Stimulated activated CD4-positive, alpha-beta T cell treated with anti-CD3 and anti-CD28 coated beads, TNF-alpha, amount 100 ng/mL, for 24 hours (primary cell): Measurements from ENCODE around the gene IL21R.
"Not testable (repeated sequence)": the region's sequence is repeated elsewhere in the genome, so short reads cannot be mapped to it uniquely, and the experiment has no call there.

Experiments
- DNase-seq, 3 experiments: peaks; one replicate each; pipeline ENCODE4 v3.0.0-alpha.2; 2020; ENCODE audit warnings: low read depth in 3 of 3

Gene IL21R

GRCh38 chr16:27444015-27444414 is 42.0 kb downstream of the IL21R start:
- no peak for DNase-seq

GRCh38 chr16:27444470-27444869 is 42.5 kb downstream of the IL21R start:
- no peak for DNase-seq

DNA sequence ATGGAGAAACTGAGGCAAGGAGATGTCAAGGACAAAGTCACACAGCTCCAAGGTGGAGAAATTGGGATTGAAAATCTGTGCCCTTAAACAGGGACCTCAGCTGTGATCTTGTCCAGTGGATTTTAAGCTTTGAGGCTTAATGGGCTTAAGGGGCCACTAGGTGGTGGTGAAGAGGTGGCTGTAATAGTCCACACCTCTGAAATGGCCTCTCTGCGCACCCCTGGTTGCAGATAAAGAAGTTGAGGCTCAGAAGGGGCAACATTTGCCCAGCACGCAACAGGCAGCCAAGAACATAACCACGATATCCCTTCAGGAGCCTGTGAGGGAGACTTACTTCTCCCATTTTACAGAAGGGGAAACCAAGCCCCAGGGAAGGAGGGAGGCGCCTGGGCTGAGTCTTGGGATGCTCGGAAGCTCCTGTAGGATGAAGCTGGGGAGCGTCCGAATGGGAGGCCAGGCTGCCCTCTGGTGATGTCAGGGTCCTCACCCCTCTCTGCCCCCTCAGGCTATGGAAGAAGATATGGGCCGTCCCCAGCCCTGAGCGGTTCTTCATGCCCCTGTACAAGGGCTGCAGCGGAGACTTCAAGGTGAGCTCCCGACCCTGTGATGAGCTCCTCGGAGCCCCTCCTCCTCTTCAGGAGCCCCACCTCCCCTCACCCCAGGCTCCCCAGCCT is 43.7 kb downstream of the IL21R start:
- no peak for DNase-seq

GRCh38 chr16:27446721-27447120 is 44.7 kb downstream of the IL21R start:
- peak in 2 of 3 experiments; percentile 30 to 53 for DNase-seq

- no peak for DNase-seq
These were observed 45.3 kb downstream of the IL21R start for GRCh38 chr16:27447301-27447700.

DNA sequence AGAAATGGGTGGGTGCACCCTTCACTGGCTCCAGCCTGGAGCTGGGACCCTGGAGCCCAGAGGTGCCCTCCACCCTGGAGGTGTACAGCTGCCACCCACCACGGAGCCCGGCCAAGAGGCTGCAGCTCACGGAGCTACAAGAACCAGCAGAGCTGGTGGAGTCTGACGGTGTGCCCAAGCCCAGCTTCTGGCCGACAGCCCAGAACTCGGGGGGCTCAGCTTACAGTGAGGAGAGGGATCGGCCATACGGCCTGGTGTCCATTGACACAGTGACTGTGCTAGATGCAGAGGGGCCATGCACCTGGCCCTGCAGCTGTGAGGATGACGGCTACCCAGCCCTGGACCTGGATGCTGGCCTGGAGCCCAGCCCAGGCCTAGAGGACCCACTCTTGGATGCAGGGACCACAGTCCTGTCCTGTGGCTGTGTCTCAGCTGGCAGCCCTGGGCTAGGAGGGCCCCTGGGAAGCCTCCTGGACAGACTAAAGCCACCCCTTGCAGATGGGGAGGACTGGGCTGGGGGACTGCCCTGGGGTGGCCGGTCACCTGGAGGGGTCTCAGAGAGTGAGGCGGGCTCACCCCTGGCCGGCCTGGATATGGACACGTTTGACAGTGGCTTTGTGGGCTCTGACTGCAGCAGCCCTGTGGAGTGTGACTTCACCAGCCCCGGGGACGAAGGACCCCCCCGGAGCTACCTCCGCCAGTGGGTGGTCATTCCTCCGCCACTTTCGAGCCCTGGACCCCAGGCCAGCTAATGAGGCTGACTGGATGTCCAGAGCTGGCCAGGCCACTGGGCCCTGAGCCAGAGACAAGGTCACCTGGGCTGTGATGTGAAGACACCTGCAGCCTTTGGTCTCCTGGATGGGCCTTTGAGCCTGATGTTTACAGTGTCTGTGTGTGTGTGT is 46.8 kb downstream of the IL21R start:
- no peak for DNase-seq

- DNase-seq: peak; percentile 40 to 76 (median 41)
These were observed 47.6 kb downstream of the IL21R start for GRCh38 chr16:27449434-27450195.

- no peak for DNase-seq
These were observed 48.2 kb downstream of the IL21R start for GRCh38 chr16:27450196-27450549.

DNA sequence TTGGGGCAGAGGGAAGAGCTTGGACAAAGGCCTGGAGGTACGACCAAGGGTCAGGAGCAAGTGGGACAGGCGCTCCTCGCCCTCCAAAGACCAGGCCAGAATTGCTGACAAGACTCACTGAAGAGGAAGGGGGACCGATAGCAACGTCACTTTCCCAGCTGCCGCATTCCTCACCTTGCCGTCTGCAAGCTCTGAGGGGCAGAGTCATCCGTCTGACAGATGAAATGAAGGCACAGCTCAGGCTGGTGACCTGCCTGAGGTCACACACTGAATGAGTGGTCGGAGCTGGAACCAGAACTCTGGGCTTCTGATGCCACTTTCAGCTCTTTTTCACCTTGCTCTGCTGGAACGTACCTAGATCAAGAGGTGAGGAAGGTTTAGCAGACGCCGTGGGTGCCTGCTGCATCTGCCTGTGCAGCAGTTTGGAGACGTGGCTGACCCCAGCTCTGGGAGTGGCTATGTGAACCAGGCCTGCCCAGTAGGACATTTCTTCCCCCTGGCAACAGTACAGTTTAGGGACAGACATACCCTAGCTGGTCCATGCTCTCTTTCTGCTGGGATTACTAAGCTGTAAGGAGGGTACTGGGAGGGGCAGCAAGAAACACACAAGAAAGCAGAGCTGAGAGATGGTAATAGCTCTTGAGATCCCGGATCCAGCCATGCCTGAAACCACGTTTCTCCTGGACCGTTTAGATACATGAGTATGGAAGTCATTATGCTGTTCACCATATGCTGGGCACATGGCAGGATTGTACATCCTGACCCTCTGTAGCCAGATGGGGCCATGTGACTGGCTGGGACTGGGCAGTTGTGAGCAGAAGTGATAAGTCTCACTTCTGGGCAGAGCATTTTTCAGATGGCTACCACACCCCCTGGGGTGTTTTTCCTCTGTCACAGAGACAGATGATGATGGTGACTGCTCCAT is 50.9 kb downstream of the IL21R start:
- no peak for DNase-seq

GRCh38 chr16:27453494-27453825 is 51.5 kb downstream of the IL21R start:
- DNase-seq: no peak

DNA sequence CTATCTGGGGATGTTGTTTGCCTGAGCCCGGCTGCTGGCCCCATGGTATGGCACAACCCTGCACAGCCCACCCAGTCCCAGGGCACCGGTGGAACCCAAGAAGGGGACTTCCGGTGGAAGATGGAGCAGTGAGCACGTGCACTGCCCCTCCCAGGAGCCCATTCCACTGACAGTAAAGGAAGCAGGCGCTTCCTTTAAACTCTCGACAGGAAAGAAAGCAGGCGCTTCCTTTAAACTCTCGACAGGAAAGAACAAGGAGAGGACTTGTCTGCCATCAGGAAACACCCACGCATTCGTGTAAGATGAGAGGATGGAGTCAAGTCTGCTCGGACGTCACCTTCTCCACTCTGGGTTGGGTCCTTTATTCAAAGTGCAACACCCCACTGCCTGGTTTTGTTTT is 53.7 kb downstream of the IL21R start:
- DNase-seq: no peak

- not testable (repeated sequence) for DNase-seq
These were observed 55.6 kb downstream of the IL21R start for GRCh38 chr16:27457605-27457900.

DNA sequence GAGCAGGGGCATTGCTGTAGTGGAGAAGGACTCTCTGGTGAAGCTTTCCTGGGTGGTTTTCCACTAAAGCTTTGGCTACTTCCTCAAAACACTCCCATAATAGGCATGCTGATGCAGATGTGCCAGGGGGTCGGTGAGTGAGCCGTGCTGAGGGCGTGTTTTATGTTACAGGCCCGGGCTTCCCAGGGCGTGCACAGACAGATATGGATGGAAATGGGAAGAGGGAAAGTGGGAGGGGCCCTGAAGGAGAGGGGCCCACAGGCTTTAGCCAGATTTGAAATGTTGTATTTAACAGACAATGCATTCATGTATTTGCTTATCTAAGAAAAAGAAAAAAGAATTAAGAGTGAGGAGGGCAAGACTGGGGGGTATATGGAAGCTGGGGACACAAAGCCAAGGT is 56.3 kb downstream of the IL21R start:
- DNase-seq: no peak

DNA sequence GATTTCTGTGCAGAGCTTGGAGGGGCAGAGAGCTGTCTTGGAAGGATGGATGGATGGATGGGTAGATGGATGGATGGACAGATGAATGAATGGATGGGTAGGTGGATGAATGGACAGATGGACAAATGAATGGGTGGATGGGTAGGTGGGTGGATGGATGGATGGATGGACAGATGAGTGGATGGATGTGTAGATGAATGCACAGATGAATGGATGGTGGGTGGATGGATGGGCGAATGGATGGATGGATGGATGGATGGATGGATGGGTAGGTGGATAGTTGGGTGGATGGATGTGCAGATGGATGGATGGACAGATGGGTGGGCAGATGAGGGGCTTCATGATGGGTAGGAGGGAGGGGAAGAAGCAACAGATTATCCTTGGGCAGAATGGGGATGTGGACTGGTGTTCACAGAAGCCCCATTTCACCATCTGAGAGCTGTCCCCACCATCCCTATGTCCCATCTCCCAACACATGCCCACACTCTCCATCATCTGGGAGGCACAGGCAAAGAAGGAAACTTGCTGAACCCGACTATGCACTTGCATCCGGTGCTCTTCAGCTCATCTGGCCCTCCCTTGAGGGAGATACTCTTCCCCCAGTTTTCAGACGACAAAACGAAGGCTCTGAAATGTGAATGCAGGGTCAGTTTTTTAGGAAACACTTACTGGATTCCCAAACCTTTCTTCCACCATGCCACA is 57.2 kb downstream of the IL21R start:
- DNase-seq: no peak

DNA sequence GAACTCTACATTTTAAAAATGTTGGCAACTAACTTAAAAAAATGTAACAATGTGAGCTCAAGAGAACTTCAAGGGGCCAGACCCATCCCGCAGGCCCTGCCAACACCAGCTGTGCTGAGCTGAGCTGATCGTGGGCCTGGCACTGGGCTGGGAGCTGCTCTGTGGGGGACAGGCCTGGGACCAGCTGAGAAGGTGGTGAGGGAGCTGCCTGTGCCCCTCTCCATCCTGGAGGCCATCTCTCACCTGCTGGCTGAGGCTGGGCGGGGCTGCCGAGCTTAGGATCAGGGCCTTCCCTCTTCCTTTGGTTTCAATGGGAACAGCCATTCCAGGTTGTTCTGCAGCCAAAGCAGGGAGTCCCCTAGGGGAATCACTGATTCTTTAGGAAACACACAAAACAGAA is 58.2 kb downstream of the IL21R start:
- no peak for DNase-seq

GRCh38 chr16:27460663-27461482 is 58.9 kb downstream of the IL21R start:
- no peak for DNase-seq

- DNase-seq: no peak
These were observed 59.7 kb downstream of the IL21R start for GRCh38 chr16:27461483-27462171.

DNA sequence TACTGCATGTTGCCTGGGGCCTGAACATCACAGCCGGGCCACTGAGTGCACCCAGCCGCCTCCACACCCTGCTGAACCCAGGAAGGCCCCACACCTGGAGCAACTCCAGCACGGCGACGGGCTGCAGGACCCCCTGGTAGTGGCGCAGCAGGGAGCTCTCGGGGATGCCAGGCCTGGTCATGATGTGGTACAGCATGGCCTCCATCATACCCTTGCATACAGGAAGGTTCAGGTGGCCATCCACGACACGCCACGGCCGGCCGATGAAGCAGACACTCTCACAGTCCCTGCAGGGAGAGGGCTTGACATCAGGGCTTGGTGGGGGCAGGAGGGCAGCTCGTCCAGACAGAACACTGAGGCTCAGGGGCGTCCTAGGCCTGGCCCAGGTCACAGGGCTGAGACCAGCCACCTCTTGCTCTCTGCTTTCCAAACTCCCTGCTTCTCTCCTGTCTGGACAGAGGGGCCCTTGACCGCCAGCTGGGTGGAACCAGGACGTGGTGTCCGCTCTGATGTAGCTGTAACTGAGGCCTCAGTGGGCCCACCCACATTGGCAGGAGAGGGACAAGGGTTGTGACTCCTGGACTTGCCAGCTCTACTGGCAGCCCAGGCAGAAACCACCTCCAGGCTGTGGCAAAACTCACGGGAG is 60.3 kb downstream of the IL21R start:
- DNase-seq: no peak
